Kidney epithelial cell (primary cell): ENCODE results near the gene FBLN5. TPM values are rescaled to one million over a fixed set of nuclear protein-coding genes. Genes with fewer than 3 reads are reported as not detected.

Source experiments
- DNase-seq: peaks from one replicate; pipeline ENCODE4 v3.0.0-alpha.2; 2010; ENCODE audit warnings: low read depth
- H3K27me3 ChIP-seq: 2 replicates; pipeline ENCODE4 v1.6.0; 2011; ENCODE audit warnings: low read length; ENCODE audit not compliant: control insufficient read depth, insufficient read depth
- H3K36me3 ChIP-seq: 2 replicates; pipeline ENCODE4 v1.5.1; 2011; ENCODE audit warnings: low read length; ENCODE audit not compliant: control insufficient read depth, insufficient read depth
- H3K4me3 ChIP-seq: 2 replicates; pipeline ENCODE4 v1.5.1; 2011; ENCODE audit warnings: low read depth, mild to moderate bottlenecking, control low read depth, low read length
- CTCF ChIP-seq: IDR thresholded peaks from 2 replicates; pipeline ENCODE4 v1.5.1; 2011; ENCODE audit warnings: mild to moderate bottlenecking, moderate library complexity, low read length, control low read depth, inconsistent platforms; ENCODE audit not compliant: insufficient read depth, poor library complexity, severe bottlenecking
- total RNA-seq: library from RNA; depleted of rRNA; stranded (reverse); fragments of >200 nt; gene quantifications from 2 replicates; pipeline ENCODE4 v1.2.3, GENCODE V29; 2015

FBLN5 gene
- total RNA-seq, 1 donor from 2014 or later: 4.8 TPM

DNA sequence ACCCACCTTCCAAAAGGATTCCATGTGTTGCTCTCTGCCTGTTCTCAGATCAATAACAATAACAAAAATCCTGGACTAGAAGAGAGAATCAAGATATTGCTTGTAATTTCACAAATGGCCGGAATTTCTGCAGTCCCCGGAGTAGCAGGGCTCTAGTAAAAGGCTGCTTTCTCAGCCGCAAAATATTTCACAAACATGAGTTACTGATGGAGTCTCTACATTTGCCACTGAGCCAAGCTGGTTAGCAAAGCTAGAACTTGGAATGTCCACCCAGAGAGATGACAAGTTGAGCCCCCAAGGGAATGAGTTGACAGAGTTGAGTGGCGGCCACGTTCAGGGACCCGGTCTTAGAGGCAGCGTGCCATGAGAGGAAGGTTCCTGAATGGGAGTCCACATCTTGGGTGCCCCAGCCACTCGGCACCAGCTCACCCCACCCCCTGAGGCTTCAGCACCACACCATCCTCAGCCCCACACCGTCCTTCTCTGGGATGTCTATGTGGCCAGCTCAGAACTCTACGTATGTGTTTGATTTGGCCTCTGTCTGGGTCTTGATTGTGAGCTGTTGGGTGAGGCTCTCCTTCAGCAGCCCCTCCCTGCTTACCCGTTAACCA lies 15.9 kb downstream of the FBLN5 start:
- no peak for TF ChIP-seq CTCF
- no peak overlapping the region for H3K4me3 ChIP-seq
- no peak for DNase-seq
- no peaks in the 10 kb centered on the region for H3K27me3 ChIP-seq
- no peaks in the 10 kb centered on the region for H3K36me3 ChIP-seq

- DNase-seq: no peak
- Histone ChIP-seq H3K4me3 (no peak overlapping the region), H3K27me3 (no peaks in the 10 kb centered on the region), H3K36me3 (no peaks in the 10 kb centered on the region)
- TF ChIP-seq CTCF: no peak
Measured at GRCh38 chr14:91929700-91930099, 17.8 kb downstream of the FBLN5 start.

DNA sequence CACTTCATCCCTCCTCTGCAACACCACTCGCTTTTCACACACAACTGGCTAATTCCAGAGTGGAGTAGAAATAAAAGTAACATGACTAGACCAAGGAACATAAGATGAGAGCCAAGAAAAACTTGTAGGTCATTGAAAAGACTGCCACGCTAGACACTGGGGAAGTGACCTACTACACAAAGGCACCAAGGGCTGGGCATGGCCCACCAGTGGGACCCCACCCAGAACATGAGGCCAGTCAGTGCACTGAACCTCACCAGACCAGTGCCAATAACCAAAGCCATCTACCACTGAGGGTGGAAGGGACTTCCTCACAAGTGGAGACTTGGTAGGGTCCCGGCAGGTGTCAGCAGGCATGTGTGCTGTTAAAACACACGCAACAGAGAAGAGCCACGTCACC lies 19.7 kb downstream of the FBLN5 start:
- no peaks in the 10 kb centered on the region for H3K36me3 ChIP-seq
- DNase-seq: no peak
- H3K4me3 ChIP-seq: no peak overlapping the region
- TF ChIP-seq CTCF: no peak
- H3K27me3 ChIP-seq: no peaks in the 10 kb centered on the region

DNA sequence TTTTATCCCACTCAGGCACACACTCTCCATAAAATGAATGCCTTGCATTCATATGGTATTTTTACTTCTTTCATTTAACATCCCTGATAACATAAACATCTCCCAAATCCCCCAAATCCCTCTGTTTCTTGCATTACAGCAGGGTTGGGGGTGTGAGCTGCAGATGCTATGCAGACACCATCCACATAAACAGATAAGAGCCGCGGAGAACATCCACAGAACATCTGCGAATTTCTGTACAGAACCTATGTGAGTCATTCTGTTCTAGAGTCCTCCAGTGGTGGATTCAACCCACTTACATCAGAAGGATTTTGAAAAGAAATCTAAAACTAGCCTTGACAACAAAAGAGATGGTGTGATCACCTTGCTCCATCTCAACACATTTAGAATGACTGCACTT lies 20.3 kb downstream of the FBLN5 start:
- Histone ChIP-seq H3K36me3 (no peaks in the 10 kb centered on the region), H3K4me3 (no peak overlapping the region), H3K27me3 (no peaks in the 10 kb centered on the region)
- no peak for DNase-seq
- TF ChIP-seq CTCF: no peak

DNA sequence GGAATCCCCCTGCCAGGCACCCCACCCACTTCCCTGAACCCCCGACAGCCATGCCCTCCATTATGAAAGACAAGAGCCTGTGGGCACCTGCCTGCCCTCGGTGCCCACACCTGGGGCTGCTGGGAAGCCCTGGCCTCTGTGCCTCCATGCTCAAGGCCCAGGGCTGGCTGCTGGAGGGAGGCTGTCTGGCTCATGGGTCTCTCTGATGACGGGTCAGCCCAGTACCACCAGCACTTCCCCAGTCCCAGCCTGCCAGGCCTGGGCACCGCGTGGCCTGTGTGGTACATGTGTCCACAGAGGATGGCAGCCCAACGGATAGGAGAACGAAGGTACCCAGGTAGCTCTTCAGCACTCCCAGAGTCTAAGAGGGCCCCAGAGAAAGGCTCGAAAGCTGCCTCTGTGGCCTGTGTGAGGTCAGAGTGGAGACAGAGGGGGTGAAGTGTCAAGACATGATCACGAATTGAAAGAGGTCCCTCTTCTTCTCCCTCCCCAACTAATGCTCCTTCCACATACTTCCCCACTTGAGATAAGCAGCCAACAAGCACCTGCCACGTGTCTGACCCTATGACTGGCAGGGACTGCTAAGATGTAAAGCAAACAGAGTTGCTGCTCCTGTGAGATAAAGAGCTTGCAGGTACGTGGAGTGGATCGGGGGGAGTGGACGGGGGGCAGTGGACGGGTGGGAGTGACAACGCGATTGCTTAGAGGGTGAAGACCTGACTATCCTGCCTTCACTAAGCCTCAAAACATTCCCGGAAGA lies 21.2 kb downstream of the FBLN5 start:
- TF ChIP-seq CTCF: no peak
- Histone ChIP-seq H3K4me3 (no peak overlapping the region), H3K36me3 (no peaks in the 10 kb centered on the region), H3K27me3 (no peaks in the 10 kb centered on the region)
- no peak for DNase-seq
